Measurements from ENCODE around the gene BEND7.
A peak's percentile ranks its signal among the peaks of the same experiment; 100 is the strongest.

Gene BEND7

DNA sequence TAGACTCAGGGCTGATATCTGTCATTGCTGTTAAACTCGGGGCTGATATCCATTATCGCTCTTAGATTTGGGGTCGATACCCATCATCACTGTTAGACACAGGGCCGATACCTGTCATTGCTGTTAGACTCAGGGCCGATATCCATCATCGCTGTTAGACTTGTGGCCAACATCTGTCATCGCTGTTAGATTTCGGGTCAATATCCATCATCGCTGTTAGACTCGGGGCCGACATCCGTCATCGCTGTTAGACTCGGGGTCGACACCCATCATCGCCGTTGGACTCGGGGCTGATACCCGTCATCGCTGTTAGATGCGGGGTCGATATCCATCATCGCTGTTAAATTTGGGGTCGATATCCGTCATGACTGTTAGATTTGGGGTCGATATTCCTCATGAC, 54.8 kb downstream of the BEND7 start:
- Mint-ChIP-seq H3K4me3 (no peak overlapping the region), H3K9me3 (no peaks in the 10 kb centered on the region), H3K27ac (no peak overlapping the region), H3K36me3 (no peaks in the 10 kb centered on the region), H3K4me1 (no peaks in the 10 kb centered on the region)
- DNase-seq (ENCODE audit: low spot score in 2 of 2) = no peak
- no peak for ATAC-seq

DNA sequence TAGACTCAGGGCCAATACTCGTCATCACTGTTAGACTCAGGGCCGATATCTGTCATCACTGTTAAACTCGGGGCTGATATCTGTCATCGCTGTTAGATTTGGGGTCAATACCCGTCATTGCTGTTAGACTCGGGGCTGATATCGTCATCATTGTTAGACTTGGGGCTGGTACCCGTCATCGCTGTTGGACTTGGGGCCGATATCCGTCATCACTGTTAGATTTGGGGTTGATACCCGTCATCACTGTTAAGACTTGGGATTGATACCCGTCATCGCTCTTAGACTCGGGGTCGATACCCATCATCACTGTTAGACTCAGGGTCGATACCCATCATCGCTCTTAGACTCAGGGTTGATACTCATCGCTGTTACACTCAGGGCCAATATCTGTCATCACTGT, 56.5 kb downstream of the BEND7 start:
- ATAC-seq (no peak), DNase-seq (ENCODE audit: low spot score in 2 of 2) (no peak)
- no peak overlapping the region for H3K4me3 Mint-ChIP-seq
- H3K27ac Mint-ChIP-seq = no peak overlapping the region
- no peaks in the 10 kb centered on the region for H3K4me1 Mint-ChIP-seq
- H3K9me3 Mint-ChIP-seq = no peaks in the 10 kb centered on the region
- H3K36me3 Mint-ChIP-seq = no peaks in the 10 kb centered on the region

DNA sequence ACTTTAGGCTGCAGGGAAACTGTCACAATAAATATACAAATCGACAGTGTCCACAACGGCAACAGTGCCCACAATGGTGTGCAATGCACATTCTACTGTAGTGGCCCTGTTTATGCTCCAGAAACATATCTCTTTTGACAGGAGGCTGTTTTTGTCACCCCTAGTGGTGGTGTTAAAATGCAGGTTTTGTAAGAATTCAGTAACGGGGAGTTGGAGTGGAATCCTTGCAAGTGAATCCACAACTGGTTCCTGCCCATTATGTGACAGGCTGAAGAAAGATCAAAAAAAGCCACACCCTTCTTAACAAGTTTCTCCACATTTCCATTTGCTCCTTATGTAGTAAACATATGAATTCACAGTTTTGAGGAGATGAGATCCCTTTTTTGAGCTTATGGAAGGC, 58.5 kb downstream of the BEND7 start:
- DNase-seq (ENCODE audit: low spot score in 2 of 2) (no peak), ATAC-seq (no peak)
- H3K9me3 Mint-ChIP-seq = no peaks in the 10 kb centered on the region
- no peaks in the 10 kb centered on the region for H3K4me1 Mint-ChIP-seq
- no peaks in the 10 kb centered on the region for H3K36me3 Mint-ChIP-seq
- H3K27ac Mint-ChIP-seq = no peak overlapping the region
- no peak overlapping the region for H3K4me3 Mint-ChIP-seq

DNA sequence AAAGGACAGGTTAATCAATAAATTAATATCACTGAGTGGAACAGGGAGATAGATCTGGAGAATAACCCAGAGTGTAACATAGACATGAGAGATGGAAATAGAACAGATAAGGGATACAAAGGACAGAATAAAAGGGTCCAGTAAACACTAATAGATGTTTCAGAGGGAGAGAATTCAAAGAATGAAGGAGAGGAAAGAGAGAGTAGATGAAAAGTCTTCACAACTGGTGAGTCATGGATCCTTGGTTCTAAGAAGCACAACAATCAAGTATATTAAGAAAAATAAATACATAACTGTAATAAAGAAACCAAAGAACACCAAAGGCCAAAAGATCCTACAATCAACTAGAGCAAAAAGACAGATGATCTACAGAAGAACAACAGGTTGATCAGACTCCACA, 66.3 kb downstream of the BEND7 start:
- no peaks in the 10 kb centered on the region for H3K36me3 Mint-ChIP-seq
- H3K9me3 Mint-ChIP-seq = peaks cover 9% of the 10 kb centered on the region
- no peak overlapping the region for H3K27ac Mint-ChIP-seq
- H3K4me3 Mint-ChIP-seq = no peak overlapping the region
- H3K4me1 Mint-ChIP-seq = no peaks in the 10 kb centered on the region
- ATAC-seq (no peak), DNase-seq (ENCODE audit: low spot score in 2 of 2) (no peak)

DNA sequence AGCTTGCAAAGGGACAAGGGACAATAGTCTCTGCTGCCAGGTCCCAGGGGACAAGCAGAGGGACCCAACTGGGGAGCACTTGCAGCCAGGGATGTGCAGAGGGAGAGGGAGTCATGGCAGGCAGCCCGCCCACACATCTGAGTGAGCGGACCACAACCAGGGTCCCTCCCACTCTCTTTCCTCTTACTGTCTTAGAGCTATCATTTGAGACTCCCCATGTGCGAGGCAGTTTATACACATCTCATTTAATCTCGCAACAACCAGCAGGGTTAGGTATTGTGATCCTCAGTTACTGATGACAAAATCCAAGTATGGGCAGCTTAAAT, 70.2 kb downstream of the BEND7 start:
- H3K27ac Mint-ChIP-seq = no peak overlapping the region
- no peak for DNase-seq (ENCODE audit: low spot score in 2 of 2)
- H3K9me3 Mint-ChIP-seq = peaks cover 9% of the 10 kb centered on the region
- no peak overlapping the region for H3K4me3 Mint-ChIP-seq
- ATAC-seq = no peak
- peaks cover 5% of the 10 kb centered on the region for H3K4me1 Mint-ChIP-seq
- H3K36me3 Mint-ChIP-seq = no peaks in the 10 kb centered on the region

DNA sequence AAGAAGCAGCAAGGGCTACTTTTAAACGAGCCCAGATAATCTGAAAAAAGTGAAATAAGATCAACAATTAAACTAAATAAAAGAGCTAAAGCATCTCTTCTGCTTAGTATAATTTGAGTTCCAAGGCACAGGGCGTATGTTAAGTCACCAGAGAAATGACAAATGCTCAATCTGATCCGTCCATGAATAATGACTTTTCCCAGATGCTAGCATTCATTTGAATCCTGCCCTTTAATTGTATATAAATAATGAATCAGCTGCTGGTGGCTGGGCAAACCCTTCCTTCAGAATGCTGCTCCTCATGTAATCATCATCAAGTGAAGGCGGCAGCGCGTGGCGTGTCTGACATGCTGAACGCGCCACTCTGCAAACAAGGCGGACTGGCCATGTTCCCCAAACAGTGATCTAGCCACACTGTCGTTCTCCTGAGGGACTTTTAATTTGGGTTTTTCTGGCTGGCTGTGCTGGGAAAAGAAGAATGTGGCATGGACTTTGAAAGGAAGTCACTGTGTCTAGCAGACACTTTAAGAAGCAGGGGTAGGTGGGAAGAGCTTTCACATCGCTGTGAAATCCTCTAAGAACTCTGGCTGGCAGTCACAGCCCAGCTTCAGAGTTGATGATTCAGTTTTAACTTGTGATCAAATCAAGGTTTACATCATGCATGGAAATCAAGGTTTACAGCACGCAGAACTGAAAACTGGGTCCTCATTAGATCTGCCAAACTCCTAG, 70.7 kb downstream of the BEND7 start:
- no peak for ATAC-seq
- no peak overlapping the region for H3K4me3 Mint-ChIP-seq
- H3K9me3 Mint-ChIP-seq = peaks cover 9% of the 10 kb centered on the region
- DNase-seq (ENCODE audit: low spot score in 2 of 2) = no peak
- no peak overlapping the region for H3K27ac Mint-ChIP-seq
- H3K36me3 Mint-ChIP-seq = no peaks in the 10 kb centered on the region
- H3K4me1 Mint-ChIP-seq = peaks cover 6% of the 10 kb centered on the region

DNA sequence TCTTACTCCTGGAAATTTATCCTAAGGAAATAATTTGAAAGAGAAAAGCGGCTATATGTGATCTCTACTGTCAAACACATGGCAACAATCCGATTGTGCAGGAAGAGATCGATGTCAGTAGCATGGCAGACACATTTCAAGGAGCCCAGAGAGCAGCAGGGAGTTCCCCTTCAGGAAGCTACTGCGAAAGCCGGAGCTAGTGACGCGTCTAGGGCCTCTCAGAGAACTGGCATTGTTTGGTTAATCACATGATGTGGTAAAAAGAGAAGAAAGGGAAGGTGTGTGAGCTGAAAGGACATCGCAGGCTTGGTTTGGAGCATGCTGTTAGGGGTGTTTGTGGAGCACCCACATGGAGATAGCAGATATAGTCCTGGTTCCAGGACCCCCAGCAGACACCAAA, 74.9 kb downstream of the BEND7 start:
- DNase-seq (ENCODE audit: low spot score in 2 of 2) (no peak), ATAC-seq (peak; percentile 56)
- peaks cover 6% of the 10 kb centered on the region for H3K4me1 Mint-ChIP-seq
- H3K27ac Mint-ChIP-seq = no peak overlapping the region
- no peak overlapping the region for H3K4me3 Mint-ChIP-seq
- no peaks in the 10 kb centered on the region for H3K9me3 Mint-ChIP-seq
- H3K36me3 Mint-ChIP-seq = no peaks in the 10 kb centered on the region

DNA sequence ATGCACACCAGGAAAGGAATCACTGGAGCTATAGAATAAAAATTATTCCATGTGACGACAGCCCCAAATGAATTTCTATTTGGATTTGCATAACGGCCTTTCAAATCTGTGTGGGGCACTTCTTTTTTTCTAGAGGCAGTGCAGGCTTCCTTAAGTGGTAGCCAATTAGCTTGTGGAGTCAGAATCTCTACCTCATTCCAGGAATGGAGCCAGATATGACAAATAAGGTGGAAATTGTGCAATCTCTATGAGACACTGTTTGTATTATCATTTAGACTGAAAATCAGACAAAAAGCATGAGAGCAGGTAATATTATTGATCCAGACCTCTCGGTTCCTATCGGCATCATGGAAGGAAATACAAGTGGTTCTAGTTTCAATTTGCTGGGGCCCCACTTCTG, 78.7 kb downstream of the BEND7 start:
- ATAC-seq (no peak), DNase-seq (ENCODE audit: low spot score in 2 of 2) (no peak)
- H3K4me1 Mint-ChIP-seq = peaks cover 6% of the 10 kb centered on the region
- H3K27ac Mint-ChIP-seq = no peak overlapping the region
- H3K9me3 Mint-ChIP-seq = no peaks in the 10 kb centered on the region
- H3K4me3 Mint-ChIP-seq = no peak overlapping the region
- no peaks in the 10 kb centered on the region for H3K36me3 Mint-ChIP-seq

DNA sequence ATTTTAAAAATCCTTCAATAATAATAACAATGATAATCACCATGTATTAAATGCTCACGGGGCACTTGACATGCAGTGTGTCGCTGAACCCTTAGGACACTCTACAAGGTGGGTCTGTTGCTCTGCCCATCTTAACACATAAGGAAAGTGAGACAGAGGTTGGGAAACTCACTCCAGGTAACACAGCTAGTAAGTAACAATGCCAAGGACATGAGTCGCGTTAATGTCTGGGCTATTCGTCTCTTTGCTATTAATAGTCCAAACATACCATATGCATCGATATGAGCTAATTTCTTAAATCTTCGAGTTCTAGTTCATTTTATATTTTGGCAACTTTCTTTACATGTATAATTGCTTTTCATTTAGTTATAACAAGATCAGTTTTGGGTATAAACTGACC, 79.5 kb downstream of the BEND7 start:
- Mint-ChIP-seq H3K36me3 (no peaks in the 10 kb centered on the region), H3K27ac (no peak overlapping the region), H3K9me3 (no peaks in the 10 kb centered on the region), H3K4me1 (peaks cover 6% of the 10 kb centered on the region), H3K4me3 (no peak overlapping the region)
- DNase-seq (ENCODE audit: low spot score in 2 of 2) (no peak), ATAC-seq (no peak)

DNA sequence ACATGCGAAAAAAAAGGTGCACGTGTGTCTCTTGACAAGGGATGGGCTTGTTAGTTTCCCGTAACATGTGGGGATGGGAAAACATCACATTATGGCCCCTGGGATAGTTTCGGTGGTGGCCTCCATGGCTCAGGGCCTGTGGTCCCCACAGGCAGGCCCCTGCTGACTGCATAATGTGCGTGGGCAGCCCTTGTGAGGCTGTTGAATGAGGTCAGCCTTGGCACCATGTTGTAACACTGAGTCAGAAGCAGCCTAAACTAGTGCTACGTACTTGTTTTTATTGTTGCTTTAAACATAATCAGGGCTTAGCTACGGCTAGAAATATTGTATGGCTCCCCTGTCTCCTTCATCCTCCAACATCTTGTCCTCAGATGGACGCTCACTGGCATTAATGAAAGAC, 80.6 kb downstream of the BEND7 start:
- Mint-ChIP-seq H3K27ac (no peak overlapping the region), H3K36me3 (no peaks in the 10 kb centered on the region), H3K4me1 (no peaks in the 10 kb centered on the region), H3K9me3 (no peaks in the 10 kb centered on the region), H3K4me3 (no peak overlapping the region)
- DNase-seq (ENCODE audit: low spot score in 2 of 2) (no peak), ATAC-seq (no peak)

DNA sequence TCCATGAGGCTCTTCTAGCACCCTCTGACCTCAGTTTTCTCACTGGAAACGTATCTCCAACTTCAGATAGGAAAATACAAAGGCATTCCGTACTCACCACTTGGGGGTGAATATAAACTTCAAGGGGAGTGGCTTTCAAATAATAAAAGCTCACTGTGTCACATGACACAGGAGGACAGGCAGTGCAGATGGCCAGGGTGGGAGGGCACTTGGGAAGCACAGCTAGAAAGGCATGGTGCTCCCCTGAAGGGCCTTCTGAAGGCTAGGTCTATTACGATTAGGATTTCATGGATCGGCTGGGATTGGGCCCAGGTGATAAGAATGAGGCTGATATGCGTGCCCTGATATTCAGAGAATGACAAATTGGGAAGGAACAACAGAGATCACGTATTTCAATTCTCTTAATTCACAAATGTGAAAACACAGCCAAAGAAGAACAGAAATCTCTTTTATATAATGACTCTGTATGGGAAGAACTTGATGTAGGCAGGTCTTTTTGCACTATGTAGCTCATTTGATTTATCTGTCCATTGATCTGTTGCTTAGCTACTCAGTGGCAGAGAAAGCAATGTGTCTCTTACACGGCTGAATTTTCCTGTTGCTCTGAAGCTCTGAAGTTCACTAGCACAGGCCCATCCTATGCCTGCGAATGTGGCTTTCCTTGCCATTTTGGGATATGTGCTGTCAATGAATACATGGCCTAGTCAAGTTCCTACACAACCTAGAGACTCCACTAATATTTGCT, 83.0 kb downstream of the BEND7 start:
- DNase-seq (ENCODE audit: low spot score in 2 of 2) (no peak), ATAC-seq (no peak)
- H3K9me3 Mint-ChIP-seq = no peaks in the 10 kb centered on the region
- no peaks in the 10 kb centered on the region for H3K4me1 Mint-ChIP-seq
- H3K27ac Mint-ChIP-seq = no peak overlapping the region
- H3K36me3 Mint-ChIP-seq = no peaks in the 10 kb centered on the region
- no peak overlapping the region for H3K4me3 Mint-ChIP-seq

DNA sequence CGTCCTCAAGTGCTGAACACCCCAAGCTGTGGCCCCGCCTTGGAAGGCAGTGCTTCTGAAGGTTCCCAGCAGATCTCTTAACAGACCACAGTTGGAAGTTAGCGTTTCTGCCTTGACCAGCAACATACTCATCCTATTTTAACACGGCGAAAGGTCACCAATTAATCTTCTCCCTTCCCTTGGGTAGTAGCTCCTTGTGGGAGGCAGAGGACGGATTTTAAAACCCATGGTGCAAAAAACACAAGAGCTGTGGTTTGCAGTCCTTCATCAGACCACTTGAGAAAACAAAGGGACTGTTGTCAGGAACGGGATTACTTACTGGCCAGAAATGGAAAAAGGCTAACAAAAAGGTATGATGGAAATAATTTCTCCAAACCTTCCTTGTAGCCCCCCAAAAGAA, 87.3 kb downstream of the BEND7 start:
- no peak overlapping the region for H3K27ac Mint-ChIP-seq
- ATAC-seq (no peak), DNase-seq (ENCODE audit: low spot score in 2 of 2) (no peak)
- no peaks in the 10 kb centered on the region for H3K9me3 Mint-ChIP-seq
- H3K4me3 Mint-ChIP-seq = no peak overlapping the region
- peaks cover 14% of the 10 kb centered on the region for H3K4me1 Mint-ChIP-seq
- no peaks in the 10 kb centered on the region for H3K36me3 Mint-ChIP-seq

DNA sequence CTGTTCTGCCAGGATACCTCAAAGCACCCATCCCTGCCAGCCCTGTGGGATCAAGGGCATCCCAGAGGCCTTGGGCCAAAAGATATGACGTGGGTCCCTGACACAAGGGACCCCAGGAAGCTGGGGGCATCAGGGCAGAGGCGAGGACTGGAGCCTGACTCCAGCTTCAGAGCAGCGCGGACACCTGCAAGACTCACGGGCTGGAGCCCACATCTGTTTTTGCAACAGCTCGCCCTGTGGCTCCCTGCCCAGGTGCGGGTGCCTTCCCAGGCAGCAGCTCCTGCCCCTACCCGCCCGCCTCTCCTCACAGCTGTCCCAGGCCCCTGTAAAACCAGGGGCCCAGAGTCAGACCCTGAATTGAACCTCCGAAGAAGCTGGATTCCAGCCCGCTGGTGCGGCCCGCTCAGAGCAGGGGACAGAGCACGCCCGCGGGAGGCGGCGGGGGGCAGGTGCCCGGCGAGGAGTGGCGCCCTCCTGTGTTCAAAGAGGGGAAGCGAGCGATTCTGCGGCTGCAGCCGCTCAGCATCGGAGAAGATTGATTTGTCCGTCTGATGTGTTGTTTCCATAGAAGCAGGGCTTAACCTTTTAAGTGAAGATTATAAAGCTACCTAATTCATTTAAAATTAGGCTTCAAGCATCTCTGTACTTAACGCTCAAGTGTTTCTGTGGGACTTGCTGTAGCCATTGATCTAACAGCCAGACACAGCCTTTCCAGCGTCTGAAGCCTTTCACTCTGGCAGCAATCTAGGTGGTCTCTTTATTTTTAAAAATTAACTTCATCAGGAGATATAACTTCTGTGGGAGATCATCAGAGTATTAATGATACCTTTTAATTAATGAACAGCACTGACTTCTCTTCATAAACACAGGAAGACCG, 88.4 kb downstream of the BEND7 start:
- peak; percentile 87 for ATAC-seq
- Mint-ChIP-seq H3K4me1 (peaks cover 14% of the 10 kb centered on the region), H3K9me3 (no peaks in the 10 kb centered on the region), H3K4me3 (peak overlapping the region; percentile 58), H3K36me3 (no peaks in the 10 kb centered on the region), H3K27ac (no peak overlapping the region)
- DNase-seq (ENCODE audit: low spot score in 2 of 2) = peak; percentile 58 to 81

DNA sequence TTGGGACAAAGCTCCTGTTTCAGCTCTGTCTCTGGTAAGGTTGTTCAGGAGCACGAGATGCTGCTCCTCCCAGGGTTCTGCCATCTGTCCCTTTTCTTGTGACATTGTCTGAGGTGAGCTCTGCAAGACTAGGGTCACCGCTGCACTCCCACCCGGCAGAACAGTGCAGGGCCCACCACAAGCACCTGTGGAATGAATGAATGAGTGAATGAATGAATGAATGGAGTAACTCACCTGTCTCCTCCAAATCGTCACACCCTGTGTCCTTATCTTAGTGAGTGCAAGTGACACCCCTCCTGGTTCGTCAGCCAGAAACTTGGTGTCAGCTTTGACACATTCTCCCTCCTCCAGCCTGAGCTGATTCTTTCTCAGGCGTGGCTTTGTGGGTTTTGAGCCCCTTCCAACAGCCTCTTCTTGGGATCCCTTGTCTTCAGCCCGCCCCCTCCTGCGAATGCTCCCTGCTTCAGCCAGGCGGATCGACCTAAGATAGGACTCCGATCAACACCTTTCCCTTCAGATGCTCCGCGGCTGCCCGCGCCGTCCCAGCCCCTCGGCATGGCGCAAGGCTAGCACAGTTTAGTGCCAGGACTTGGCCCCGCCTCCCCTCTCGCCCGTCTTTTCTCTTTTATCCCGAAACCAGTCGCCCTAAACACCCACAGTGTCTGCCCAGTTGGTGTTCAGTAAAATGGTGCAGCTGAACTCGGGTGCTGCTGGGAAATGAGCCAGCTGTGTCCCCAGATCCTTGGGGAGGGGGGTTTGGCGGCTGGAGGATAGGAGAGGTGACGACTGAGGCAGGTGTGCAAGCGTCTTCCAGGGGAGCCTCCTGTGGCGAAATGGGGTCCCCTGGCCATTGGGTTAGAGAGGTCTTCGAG, 89.3 kb downstream of the BEND7 start:
- peaks cover 14% of the 10 kb centered on the region for H3K4me1 Mint-ChIP-seq
- no peak overlapping the region for H3K27ac Mint-ChIP-seq
- ATAC-seq (peak; percentile 38), DNase-seq (ENCODE audit: low spot score in 2 of 2) (no peak)
- no peaks in the 10 kb centered on the region for H3K36me3 Mint-ChIP-seq
- H3K9me3 Mint-ChIP-seq = no peaks in the 10 kb centered on the region
- H3K4me3 Mint-ChIP-seq = peak overlapping the region; percentile 58

DNA sequence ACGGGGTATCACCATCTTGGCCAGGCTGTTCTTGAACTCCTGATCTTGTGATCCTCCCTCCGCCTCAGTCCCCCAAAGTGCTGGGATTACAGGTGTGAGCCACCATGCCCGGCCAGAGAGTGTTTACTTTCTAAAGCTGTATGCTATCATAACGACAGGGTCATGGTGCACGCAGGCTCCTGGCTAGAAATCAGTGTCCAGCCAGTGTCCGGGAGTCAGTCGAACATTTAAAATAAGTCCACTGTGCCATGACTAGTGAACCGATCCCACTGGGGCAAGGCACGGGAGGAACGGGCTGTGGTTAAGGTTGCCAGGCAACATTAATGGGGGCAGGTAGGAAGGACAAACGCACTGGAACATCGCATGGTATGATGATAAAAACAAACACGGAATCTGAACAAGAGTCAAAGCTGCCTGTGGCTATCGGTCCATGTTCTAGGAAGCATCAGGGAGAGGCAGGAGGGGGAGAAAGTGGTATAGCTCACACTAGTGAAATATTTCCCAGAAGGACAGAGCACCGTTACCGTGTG, 91.7 kb downstream of the BEND7 start:
- Mint-ChIP-seq H3K4me3 (no peak overlapping the region), H3K4me1 (peaks cover 14% of the 10 kb centered on the region), H3K36me3 (no peaks in the 10 kb centered on the region), H3K27ac (no peak overlapping the region), H3K9me3 (no peaks in the 10 kb centered on the region)
- DNase-seq (ENCODE audit: low spot score in 2 of 2) = no peak
- no peak for ATAC-seq

Data from stimulated activated effector memory CD8-positive, alpha-beta T cell treated with anti-CD3 and anti-CD28 coated beads, Interleukin-12 subunit alpha, Interleukin-12 subunit beta, amount 100 ng/mL, for 72 hours (primary cell).